Tibial artery (tissue), 4 donors: ENCODE measurements around the gene ERLEC1.
"Not testable (repeated sequence)": the region's sequence is repeated elsewhere in the genome, so short reads cannot be mapped to it uniquely, and the experiment has no call there.

Experiments
- DNase-seq, 2 donors: peaks; one replicate each; pipeline ENCODE4 v3.0.0-alpha.2; 2019
- H3K27ac ChIP-seq, 2 donors: fragments of 200-600 bp; sonication (generic) in 1 of 2; 1 replicate in 1 of 2; 2 replicates in 1 of 2; pipeline ENCODE4 v1.5.1; 2018 to 2019; ENCODE audit warnings: mild to moderate bottlenecking in 1 of 2
- H3K27me3 ChIP-seq, 2 donors: fragments of 200-600 bp; sonication (generic) in 1 of 2; one replicate each; pipeline versions ENCODE4 v1.5.1 to v1.6.0; 2016 to 2019
- H3K36me3 ChIP-seq, 3 donors: fragments of 200-600 bp; sonication (generic) in 2 of 3; one replicate each; pipeline ENCODE4 v1.5.1; 2016 to 2019; ENCODE audit warnings: mild to moderate bottlenecking in 2 of 3
- H3K4me1 ChIP-seq, 4 donors: fragments of 200-600 bp; sonication (generic) in 2 of 4; 1 replicate in 3 of 4; 2 replicates in 1 of 4; pipeline ENCODE4 v1.5.1; 2016 to 2019
- H3K4me3 ChIP-seq, 2 donors: fragments of 200-600 bp; sonication (generic) in 1 of 2; 1 replicate in 1 of 2; 2 replicates in 1 of 2; pipeline ENCODE4 v1.5.1; 2018 to 2019; ENCODE audit warnings: mild to moderate bottlenecking in 2 of 2
- H3K9me3 ChIP-seq, 3 donors: fragments of 200-600 bp; sonication (generic) in 1 of 3; one replicate each; pipeline ENCODE4 v1.5.1; 2016 to 2019
- CTCF ChIP-seq, 2 experiments: fragments of 200-600 bp in 1 of 2; fragments of 450-650 bp in 1 of 2; IDR thresholded peaks; one replicate each; pipeline ENCODE4 v1.5.1; 2017 to 2019; ENCODE audit warnings: antibody characterized with exemption in 2 of 2, mild to moderate bottlenecking in 1 of 2, moderate library complexity in 1 of 2
- intact Hi-C: fragments of 100-400 bp; cut with DNase I; formaldehyde crosslinking; loops from one replicate; pipeline ENCODE4 v1.15.0; 2023; ENCODE audit warnings: low total_unique reads

ERLEC1 gene

GRCh38 chr2:53818854-53819435 is 32.1 kb downstream of the ERLEC1 start:
- Histone ChIP-seq H3K27ac (no peak overlapping the region), H3K4me3 (no peak overlapping the region), H3K4me1 (no peaks in the 10 kb centered on the region), H3K27me3 (no peaks in the 10 kb centered on the region), H3K9me3 (no peaks in the 10 kb centered on the region), H3K36me3 (peaks cover 43 to 59% (median 49%) of the 10 kb centered on the region in 3 donors)
- no peak for TF ChIP-seq CTCF (IDR thresholded peaks at IDR 0.05)
- intact Hi-C loops, result loop anchor here (10.0 kb wide), 1 partner anchor 56 kb away; no protein-coding TSS in a partner anchor
- no peak for DNase-seq

- Histone ChIP-seq H3K27me3 (no peaks in the 10 kb centered on the region), H3K4me1 (no peaks in the 10 kb centered on the region), H3K9me3 (no peaks in the 10 kb centered on the region), H3K4me3 (no peak overlapping the region), H3K36me3 (peaks cover 36 to 54% (median 42%) of the 10 kb centered on the region in 3 donors), H3K27ac (no peak overlapping the region)
- intact Hi-C loops, result loop anchor here (10.0 kb wide), 1 partner anchor 55 kb away; no protein-coding TSS in a partner anchor
- no peak for TF ChIP-seq CTCF (IDR thresholded peaks at IDR 0.05)
- DNase-seq, result no peak
Observed at GRCh38 chr2:53819634-53820033, 32.8 kb downstream of the ERLEC1 start.

- no peaks in the 10 kb centered on the region for H3K4me1 ChIP-seq
- no peak for TF ChIP-seq CTCF (IDR thresholded peaks at IDR 0.05)
Observed at GRCh38 chr2:53820048-53820447, 33.2 kb downstream of the ERLEC1 start.

GRCh38 chr2:53820711-53821110 is 33.9 kb downstream of the ERLEC1 start:
- no peaks in the 10 kb centered on the region for H3K9me3 ChIP-seq
- H3K4me3 ChIP-seq, result no peak overlapping the region
- intact Hi-C loops, result no loop called here
- no peak for DNase-seq
- H3K27ac ChIP-seq, result no peak overlapping the region
- peaks cover 29 to 43% (median 32%) of the 10 kb centered on the region in 3 donors for H3K36me3 ChIP-seq
- no peak for TF ChIP-seq CTCF (IDR thresholded peaks at IDR 0.05)
- no peaks in the 10 kb centered on the region for H3K4me1 ChIP-seq
- H3K27me3 ChIP-seq, result no peaks in the 10 kb centered on the region

More at GRCh38 chr2:53820048-53820447, 33.2 kb downstream of the ERLEC1 start:
- no peak for DNase-seq
- Histone ChIP-seq H3K4me3 (no peak overlapping the region), H3K9me3 (no peaks in the 10 kb centered on the region), H3K36me3 (peaks cover 33 to 50% (median 38%) of the 10 kb centered on the region in 3 donors), H3K27ac (no peak overlapping the region), H3K27me3 (no peaks in the 10 kb centered on the region)
- intact Hi-C loops, result no loop called here

- no peaks in the 10 kb centered on the region for H3K9me3 ChIP-seq
- no peaks in the 10 kb centered on the region for H3K4me1 ChIP-seq
- no peaks in the 10 kb centered on the region for H3K27me3 ChIP-seq
- peaks cover 21 to 32% (median 25%) of the 10 kb centered on the region in 3 donors for H3K36me3 ChIP-seq
- no peak overlapping the region for H3K4me3 ChIP-seq
- TF ChIP-seq CTCF (IDR thresholded peaks at IDR 0.05), result no peak
- intact Hi-C loops, result no loop called here
- no peak overlapping the region for H3K27ac ChIP-seq
- DNase-seq, result no peak
Observed at GRCh38 chr2:53821810-53822209, 35.0 kb downstream of the ERLEC1 start.

- H3K27ac ChIP-seq, intact Hi-C loops, H3K9me3 ChIP-seq, H3K4me1 ChIP-seq, H3K4me3 ChIP-seq, DNase-seq, H3K27me3 ChIP-seq: not testable (repeated sequence)
- H3K36me3 ChIP-seq, result peaks cover 10 to 16% (median 12%) of the 10 kb centered on the region in 3 donors
Observed at GRCh38 chr2:53823639-53824038, 36.8 kb downstream of the ERLEC1 start.
